HG02938 (cell line): ENCODE measurements around the gene GALNT14.

Experiments
- ATAC-seq: cut with Tn5 transposase; IDR thresholded peaks from one replicate; pipeline ENCODE4 v1.9.1; 2021; ENCODE audit warnings: mild to moderate bottlenecking, moderate library complexity; ENCODE audit not compliant: unreplicated experiment

GALNT14 gene

GRCh38 chr2:30950339-30950738 lies 187.9 kb downstream of the GALNT14 start:
- no peak for ATAC-seq

- no peak for ATAC-seq
Observed at GRCh38 chr2:30949435-30949834, 188.8 kb downstream of the GALNT14 start.

- ATAC-seq, result no peak
Observed at GRCh38 chr2:30948857-30949256, 189.4 kb downstream of the GALNT14 start.

GRCh38 chr2:30948130-30948529 lies 190.1 kb downstream of the GALNT14 start:
- no peak for ATAC-seq

- no peak for ATAC-seq
Observed at GRCh38 chr2:30947686-30948085, 190.6 kb downstream of the GALNT14 start.

- ATAC-seq, result no peak
Observed at GRCh38 chr2:30942419-30942818, 195.8 kb downstream of the GALNT14 start.

GRCh38 chr2:30940839-30941238 lies 197.4 kb downstream of the GALNT14 start:
- no peak for ATAC-seq

- no peak for ATAC-seq
Observed at GRCh38 chr2:30939364-30939763, 198.9 kb downstream of the GALNT14 start.

GRCh38 chr2:30938196-30938595 lies 200.0 kb downstream of the GALNT14 start:
- no peak for ATAC-seq

- no peak for ATAC-seq
Observed at GRCh38 chr2:30936977-30937376, 201.3 kb downstream of the GALNT14 start.

GRCh38 chr2:30935795-30936194 lies 202.4 kb downstream of the GALNT14 start:
- ATAC-seq, result no peak

- ATAC-seq, result no peak
Observed at GRCh38 chr2:30934066-30934465, 204.2 kb downstream of the GALNT14 start.

- ATAC-seq, result no peak
Observed at GRCh38 chr2:30933496-30933895, 204.7 kb downstream of the GALNT14 start.

- ATAC-seq, result no peak
Observed at GRCh38 chr2:30932870-30933269, 205.4 kb downstream of the GALNT14 start.

- no peak for ATAC-seq
Observed at GRCh38 chr2:30931841-30932407, 206.3 kb downstream of the GALNT14 start.

- ATAC-seq, result no peak
Observed at GRCh38 chr2:30930716-30931115, 207.5 kb downstream of the GALNT14 start.

GRCh38 chr2:30927465-30928075 lies 210.7 kb downstream of the GALNT14 start:
- no peak for ATAC-seq

GRCh38 chr2:30926606-30927005 lies 211.6 kb downstream of the GALNT14 start:
- no peak for ATAC-seq

- no peak for ATAC-seq
Observed at GRCh38 chr2:30923623-30924022, 214.6 kb downstream of the GALNT14 start.

- ATAC-seq, result no peak
Observed at GRCh38 chr2:30920511-30920910, 217.7 kb downstream of the GALNT14 start.

GRCh38 chr2:30915486-30915885 lies 222.8 kb downstream of the GALNT14 start:
- no peak for ATAC-seq

- no peak for ATAC-seq
Observed at GRCh38 chr2:30914456-30914855, 223.8 kb downstream of the GALNT14 start.

GRCh38 chr2:30912056-30912455 lies 226.2 kb downstream of the GALNT14 start:
- ATAC-seq, result no peak
